OCI-LY1 (cell line): ENCODE results near the gene SEMA4C.

Source experiments
- H2AFZ ChIP-seq: fragments of 200-600 bp; sonication (generic), shearing (Covaris generic); 2 replicates; pipeline ENCODE4 v1.6.0; 2014; ENCODE audit warnings: antibody characterized with exemption, mild to moderate bottlenecking, low read length
- H3F3A ChIP-seq: fragments of 200-600 bp; sonication (generic), shearing (Covaris generic); 2 replicates; pipeline ENCODE4 v1.6.0; 2014; ENCODE audit warnings: mild to moderate bottlenecking, antibody characterized with exemption, low read length, moderate library complexity; ENCODE audit not compliant: insufficient read depth
- H3K27ac ChIP-seq: fragments of 200-600 bp; sonication (generic); 2 replicates; pipeline ENCODE4 v1.5.1; 2014; ENCODE audit warnings: low read length, mixed run types, mild to moderate bottlenecking, low read depth; ENCODE audit not compliant: poor library complexity, severe bottlenecking
- H3K27me3 ChIP-seq: fragments of 200-600 bp; sonication (generic); 2 replicates; pipeline ENCODE4 v1.6.0; 2014; ENCODE audit warnings: antibody characterized with exemption, mild to moderate bottlenecking, low read length, moderate library complexity; ENCODE audit not compliant: insufficient read depth
- H3K36me3 ChIP-seq: fragments of 200-600 bp; sonication (generic); 2 replicates; pipeline ENCODE4 v1.6.1; 2014; ENCODE audit warnings: mild to moderate bottlenecking, antibody characterized with exemption, low read length, moderate library complexity, mixed read lengths; ENCODE audit not compliant: insufficient read depth
- H3K4me1 ChIP-seq: fragments of 200-600 bp; sonication (generic); 2 replicates; pipeline ENCODE4 v1.5.1; 2014; ENCODE audit warnings: mild to moderate bottlenecking, low read length, moderate library complexity; ENCODE audit not compliant: insufficient read depth, severe bottlenecking
- H3K4me2 ChIP-seq: fragments of 200-600 bp; sonication (generic), shearing (Covaris generic); 2 replicates; pipeline ENCODE4 v1.6.1; 2014; ENCODE audit warnings: low read length
- H3K4me3 ChIP-seq: fragments of 200-600 bp; sonication (generic); 2 replicates; pipeline ENCODE4 v1.5.1; 2014; ENCODE audit warnings: low read length, low read depth, mild to moderate bottlenecking, mixed read lengths; ENCODE audit not compliant: poor library complexity, severe bottlenecking
- H3K79me2 ChIP-seq: fragments of 200-600 bp; shearing (Covaris generic); 2 replicates; pipeline ENCODE4 v1.6.1; 2016; ENCODE audit warnings: mixed run types, low read length, mixed read lengths; ENCODE audit not compliant: insufficient read depth
- H3K9ac ChIP-seq: fragments of 200-600 bp; sonication (generic), shearing (Covaris generic); 2 replicates; pipeline ENCODE4 v1.6.1; 2014; ENCODE audit warnings: mild to moderate bottlenecking, low read length, mixed read lengths
- H3K9me2 ChIP-seq: fragments of 200-600 bp; sonication (generic), shearing (Covaris generic); 2 replicates; pipeline ENCODE4 v1.6.1; 2014; ENCODE audit warnings: low read depth, mild to moderate bottlenecking, low read length, mixed read lengths
- H3K9me3 ChIP-seq: fragments of 200-600 bp; shearing (Covaris generic); 2 replicates; pipeline ENCODE4 v1.6.1; 2014; ENCODE audit warnings: low read length, mixed read lengths
- H4K20me1 ChIP-seq: fragments of 200-600 bp; sonication (generic), shearing (Covaris generic); 2 replicates; pipeline ENCODE4 v1.6.0; 2016; ENCODE audit warnings: mild to moderate bottlenecking, low read length; ENCODE audit not compliant: insufficient read depth
- EZH2 ChIP-seq: fragments of 200-600 bp; sonication (generic), shearing (Covaris generic); IDR thresholded peaks from 2 replicates; pipeline ENCODE4 v1.8.0; 2017; ENCODE audit warnings: borderline replicate concordance, mixed run types, mild to moderate bottlenecking, antibody characterized with exemption, low read length, moderate library complexity, mixed read lengths
- TF ChIP-seq, protein P1 (sequence below): fragments of 200-600 bp; sonication (generic), shearing (Covaris generic); IDR thresholded peaks from 2 replicates; pipeline ENCODE4 v1.5.1; 2017; ENCODE audit warnings: mild to moderate bottlenecking, antibody characterized with exemption, low read length, moderate library complexity, mixed read lengths

SEMA4C gene

DNA sequence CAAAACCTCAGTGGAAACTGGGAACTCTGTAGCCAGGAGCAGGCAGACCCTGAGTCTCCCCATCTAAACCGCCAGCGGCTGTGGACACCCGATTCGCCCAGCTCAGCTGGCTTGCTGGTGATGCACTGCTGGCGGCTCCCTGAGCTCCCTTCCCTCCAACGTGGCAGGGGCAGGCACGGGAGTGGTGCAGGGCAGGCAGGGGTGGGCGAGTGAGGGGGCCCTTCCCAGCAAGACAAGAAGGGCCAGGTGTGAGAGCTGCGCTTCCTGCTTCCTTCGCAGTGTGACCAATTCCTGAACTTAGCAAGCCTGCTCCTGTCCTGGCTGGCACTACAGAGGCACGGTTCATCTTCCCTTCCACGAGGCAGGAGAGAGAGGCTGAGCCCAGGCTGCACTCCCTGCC, 12.3 kb upstream of the SEMA4C start:
- Histone ChIP-seq H3F3A (no peaks in the 10 kb centered on the region), H3K4me1 (no peaks in the 10 kb centered on the region), H4K20me1 (no peaks in the 10 kb centered on the region), H2AFZ (no peak overlapping the region), H3K9me3 (no peaks in the 10 kb centered on the region), H3K27me3 (peaks cover 9% of the 10 kb centered on the region), H3K9ac (no peak overlapping the region), H3K36me3 (no peaks in the 10 kb centered on the region), H3K4me2 (no peak overlapping the region), H3K4me3 (no peak overlapping the region), H3K27ac (no peak overlapping the region), H3K9me2 (no peaks in the 10 kb centered on the region), H3K79me2 (no peaks in the 10 kb centered on the region)
- TF ChIP-seq, protein P1, sequence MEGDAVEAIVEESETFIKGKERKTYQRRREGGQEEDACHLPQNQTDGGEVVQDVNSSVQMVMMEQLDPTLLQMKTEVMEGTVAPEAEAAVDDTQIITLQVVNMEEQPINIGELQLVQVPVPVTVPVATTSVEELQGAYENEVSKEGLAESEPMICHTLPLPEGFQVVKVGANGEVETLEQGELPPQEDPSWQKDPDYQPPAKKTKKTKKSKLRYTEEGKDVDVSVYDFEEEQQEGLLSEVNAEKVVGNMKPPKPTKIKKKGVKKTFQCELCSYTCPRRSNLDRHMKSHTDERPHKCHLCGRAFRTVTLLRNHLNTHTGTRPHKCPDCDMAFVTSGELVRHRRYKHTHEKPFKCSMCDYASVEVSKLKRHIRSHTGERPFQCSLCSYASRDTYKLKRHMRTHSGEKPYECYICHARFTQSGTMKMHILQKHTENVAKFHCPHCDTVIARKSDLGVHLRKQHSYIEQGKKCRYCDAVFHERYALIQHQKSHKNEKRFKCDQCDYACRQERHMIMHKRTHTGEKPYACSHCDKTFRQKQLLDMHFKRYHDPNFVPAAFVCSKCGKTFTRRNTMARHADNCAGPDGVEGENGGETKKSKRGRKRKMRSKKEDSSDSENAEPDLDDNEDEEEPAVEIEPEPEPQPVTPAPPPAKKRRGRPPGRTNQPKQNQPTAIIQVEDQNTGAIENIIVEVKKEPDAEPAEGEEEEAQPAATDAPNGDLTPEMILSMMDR = no peak

- TF ChIP-seq, protein P1 = no peak
- TF ChIP-seq EZH2 = no peak
- peaks cover 9% of the 10 kb centered on the region for H3K27me3 ChIP-seq
- no peak overlapping the region for H3K4me3 ChIP-seq
- H3K27ac ChIP-seq = no peak overlapping the region
- no peaks in the 10 kb centered on the region for H3F3A ChIP-seq
- H3K4me2 ChIP-seq = no peak overlapping the region
- H3K9ac ChIP-seq = no peak overlapping the region
- no peaks in the 10 kb centered on the region for H3K79me2 ChIP-seq
- H3K9me2 ChIP-seq = no peaks in the 10 kb centered on the region
- no peak overlapping the region for H2AFZ ChIP-seq
- H4K20me1 ChIP-seq = no peaks in the 10 kb centered on the region
- H3K4me1 ChIP-seq = no peaks in the 10 kb centered on the region
- no peaks in the 10 kb centered on the region for H3K9me3 ChIP-seq
- no peaks in the 10 kb centered on the region for H3K36me3 ChIP-seq
Measured at GRCh38 chr2:96881349-96882195, 11.7 kb upstream of the SEMA4C start.

GRCh38 chr2:96880891-96881273, 11.0 kb upstream of the SEMA4C start:
- H3K4me1 ChIP-seq = no peaks in the 10 kb centered on the region
- H3K9me2 ChIP-seq = no peaks in the 10 kb centered on the region
- no peaks in the 10 kb centered on the region for H3F3A ChIP-seq
- H3K9ac ChIP-seq = no peak overlapping the region
- H3K9me3 ChIP-seq = no peaks in the 10 kb centered on the region
- peaks cover 9% of the 10 kb centered on the region for H3K27me3 ChIP-seq
- no peak overlapping the region for H3K4me2 ChIP-seq
- H3K36me3 ChIP-seq = no peaks in the 10 kb centered on the region
- no peaks in the 10 kb centered on the region for H3K79me2 ChIP-seq
- H4K20me1 ChIP-seq = no peaks in the 10 kb centered on the region
- H2AFZ ChIP-seq = no peak overlapping the region
- H3K27ac ChIP-seq = no peak overlapping the region
- TF ChIP-seq EZH2 = no peak
- TF ChIP-seq, protein P1 = no peak
- no peak overlapping the region for H3K4me3 ChIP-seq
